Neuron (in vitro differentiated cells): ENCODE measurements around the gene CMSS1.

ENCODE experiments used
- H2AFZ ChIP-seq: one replicate; pipeline ENCODE4 v1.6.1; 2013; ENCODE audit warnings: low read depth, mild to moderate bottlenecking, inconsistent platforms, low read length, moderate library complexity
- H3K27me3 ChIP-seq: one replicate; pipeline ENCODE4 v1.6.1; 2013; ENCODE audit warnings: low read length; ENCODE audit not compliant: insufficient read depth
- H3K36me3 ChIP-seq: one replicate; pipeline ENCODE4 v1.6.1; 2013; ENCODE audit warnings: low read length; ENCODE audit not compliant: insufficient read depth
- H3K4me1 ChIP-seq: one replicate; pipeline ENCODE4 v1.6.1; 2013; ENCODE audit warnings: low read length; ENCODE audit not compliant: insufficient read depth
- H3K4me3 ChIP-seq: 2 replicates; pipeline ENCODE4 v1.5.1; 2013; ENCODE audit warnings: mild to moderate bottlenecking, low read length, moderate library complexity
- H3K9me3 ChIP-seq: one replicate; pipeline ENCODE4 v1.6.1; 2013; ENCODE audit warnings: low read length

Gene CMSS1

GRCh38 chr3:99910752-99911290, 93.2 kb downstream of the CMSS1 start:
- Histone ChIP-seq H3K4me1 (no peaks in the 10 kb centered on the region), H3K27me3 (no peaks in the 10 kb centered on the region), H3K36me3 (no peaks in the 10 kb centered on the region), H3K4me3 (no peak overlapping the region), H3K9me3 (no peaks in the 10 kb centered on the region), H2AFZ (no peak overlapping the region)

- Histone ChIP-seq H3K9me3 (no peaks in the 10 kb centered on the region), H3K4me1 (no peaks in the 10 kb centered on the region), H3K4me3 (no peak overlapping the region), H3K36me3 (no peaks in the 10 kb centered on the region), H3K27me3 (no peaks in the 10 kb centered on the region), H2AFZ (no peak overlapping the region)
These were observed 93.8 kb downstream of the CMSS1 start for GRCh38 chr3:99911433-99911832.

GRCh38 chr3:99915906-99916432, 98.3 kb downstream of the CMSS1 start:
- H3K27me3 ChIP-seq = no peaks in the 10 kb centered on the region
- H3K9me3 ChIP-seq = no peaks in the 10 kb centered on the region
- no peak overlapping the region for H3K4me3 ChIP-seq
- H3K36me3 ChIP-seq = no peaks in the 10 kb centered on the region
- no peak overlapping the region for H2AFZ ChIP-seq
- no peaks in the 10 kb centered on the region for H3K4me1 ChIP-seq

GRCh38 chr3:99918715-99919114, 101.1 kb downstream of the CMSS1 start:
- Histone ChIP-seq H3K9me3 (no peaks in the 10 kb centered on the region), H3K36me3 (no peaks in the 10 kb centered on the region), H3K27me3 (no peaks in the 10 kb centered on the region), H2AFZ (no peak overlapping the region), H3K4me3 (no peak overlapping the region), H3K4me1 (no peaks in the 10 kb centered on the region)

- no peaks in the 10 kb centered on the region for H3K4me1 ChIP-seq
These were observed 102.0 kb downstream of the CMSS1 start for GRCh38 chr3:99919694-99920093.

GRCh38 chr3:99920481-99921376, 103.1 kb downstream of the CMSS1 start:
- no peak overlapping the region for H3K4me3 ChIP-seq
- H3K4me1 ChIP-seq = no peaks in the 10 kb centered on the region

More at GRCh38 chr3:99919694-99920093, 102.0 kb downstream of the CMSS1 start:
- Histone ChIP-seq H2AFZ (no peak overlapping the region), H3K27me3 (no peaks in the 10 kb centered on the region), H3K9me3 (no peaks in the 10 kb centered on the region), H3K4me3 (no peak overlapping the region), H3K36me3 (no peaks in the 10 kb centered on the region)

GRCh38 chr3:99921377-99921695, 103.7 kb downstream of the CMSS1 start:
- Histone ChIP-seq H3K9me3 (no peaks in the 10 kb centered on the region), H3K36me3 (no peaks in the 10 kb centered on the region), H3K4me3 (no peak overlapping the region), H2AFZ (no peak overlapping the region), H3K4me1 (no peaks in the 10 kb centered on the region), H3K27me3 (no peaks in the 10 kb centered on the region)

More at GRCh38 chr3:99920481-99921376, 103.1 kb downstream of the CMSS1 start:
- Histone ChIP-seq H3K27me3 (no peaks in the 10 kb centered on the region), H3K9me3 (no peaks in the 10 kb centered on the region), H3K36me3 (no peaks in the 10 kb centered on the region), H2AFZ (no peak overlapping the region)

GRCh38 chr3:99921986-99922385, 104.3 kb downstream of the CMSS1 start:
- Histone ChIP-seq H2AFZ (no peak overlapping the region), H3K4me3 (no peak overlapping the region), H3K27me3 (no peaks in the 10 kb centered on the region), H3K4me1 (no peaks in the 10 kb centered on the region), H3K36me3 (no peaks in the 10 kb centered on the region), H3K9me3 (no peaks in the 10 kb centered on the region)

- no peaks in the 10 kb centered on the region for H3K9me3 ChIP-seq
- no peak overlapping the region for H3K4me3 ChIP-seq
- H2AFZ ChIP-seq = no peak overlapping the region
- peaks cover 12% of the 10 kb centered on the region for H3K4me1 ChIP-seq
- H3K27me3 ChIP-seq = no peaks in the 10 kb centered on the region
- no peaks in the 10 kb centered on the region for H3K36me3 ChIP-seq
These were observed 106.2 kb downstream of the CMSS1 start for GRCh38 chr3:99923873-99924272.

GRCh38 chr3:99925584-99926230, 108.0 kb downstream of the CMSS1 start:
- H3K36me3 ChIP-seq = no peaks in the 10 kb centered on the region
- H3K4me3 ChIP-seq = no peak overlapping the region
- no peak overlapping the region for H2AFZ ChIP-seq
- peaks cover 27% of the 10 kb centered on the region for H3K4me1 ChIP-seq
- H3K9me3 ChIP-seq = no peaks in the 10 kb centered on the region
- H3K27me3 ChIP-seq = no peaks in the 10 kb centered on the region

GRCh38 chr3:99927671-99928457, 110.2 kb downstream of the CMSS1 start:
- no peak overlapping the region for H3K4me3 ChIP-seq
- H2AFZ ChIP-seq = no peak overlapping the region
- H3K36me3 ChIP-seq = no peaks in the 10 kb centered on the region
- H3K9me3 ChIP-seq = no peaks in the 10 kb centered on the region
- H3K27me3 ChIP-seq = no peaks in the 10 kb centered on the region
- peaks cover 29% of the 10 kb centered on the region for H3K4me1 ChIP-seq

- no peaks in the 10 kb centered on the region for H3K27me3 ChIP-seq
- H2AFZ ChIP-seq = no peak overlapping the region
- no peaks in the 10 kb centered on the region for H3K9me3 ChIP-seq
- H3K4me3 ChIP-seq = no peak overlapping the region
- H3K4me1 ChIP-seq = peaks cover 29% of the 10 kb centered on the region
- no peaks in the 10 kb centered on the region for H3K36me3 ChIP-seq
These were observed 111.4 kb downstream of the CMSS1 start for GRCh38 chr3:99928771-99929744.
